ENCODE results near the gene MT2A.

Gene MT2A

GRCh38 chr16:56631197-56631596 lies 22.8 kb downstream of the MT2A start:
- Histone ChIP-seq H3K9me3 (replicated peaks in 1 of 11) (peaks cover 0 to 11% (median 6%) of the 10 kb centered on the region in 11 experiments; a peak in 11 of 22 replicates), H3K27ac (no peak overlapping the region), H3K4me1 (peaks cover 0 to 14% (median 4%) of the 10 kb centered on the region in 10 experiments; a peak in 5 of 20 replicates), H3K27me3 (peaks cover 100% of the 10 kb centered on the region in 11 experiments), H4K20me1 (peaks cover 0 to 56% (median 31%) of the 10 kb centered on the region in 11 experiments; a peak in 15 of 22 replicates), H3K36me3 (no peaks in the 10 kb centered on the region), H3K9ac (no peak overlapping the region), H3K4me3 (no peak overlapping the region), H3K4me2 (no peak overlapping the region)
- no peak; a peak in 1 of 22 replicates for TF ChIP-seq Cebpa-rat (IDR thresholded peaks at IDR 0.05)

DNA sequence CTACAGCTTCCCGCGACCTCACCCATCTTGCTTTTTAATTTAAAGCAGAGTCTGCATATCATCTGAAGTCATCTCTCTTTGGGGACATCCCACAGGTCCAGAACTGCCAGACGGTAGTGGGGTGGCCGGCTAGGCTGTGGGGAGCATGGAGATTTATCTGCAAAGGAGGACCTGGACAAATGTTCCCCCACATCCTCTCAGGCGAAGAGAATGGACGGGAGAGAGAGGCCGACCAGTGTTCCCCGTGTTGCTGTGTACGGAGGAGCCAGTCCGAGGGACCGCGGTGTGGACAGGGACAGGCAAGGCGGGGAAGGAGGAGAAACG lies 23.4 kb downstream of the MT2A start:
- Histone ChIP-seq H3K4me2 (0 out of 22 replicates have a peak overlapping the region, but pooled peaks of 1 of the 11 experiments have one; percentile 37), H3K4me1 (peaks cover 0 to 14% (median 4%) of the 10 kb centered on the region in 10 experiments; a peak in 5 of 20 replicates), H3K36me3 (no peaks in the 10 kb centered on the region), H3K9me3 (replicated peaks in 1 of 11) (peaks cover 0 to 11% (median 6%) of the 10 kb centered on the region in 11 experiments; a peak in 11 of 22 replicates), H4K20me1 (peaks cover 0 to 62% (median 37%) of the 10 kb centered on the region in 11 experiments; a peak in 15 of 22 replicates), H3K4me3 (peak overlapping the region in 1 of 10 experiments; percentile 18; a peak in 1 of 20 replicates), H3K27me3 (peaks cover 100% of the 10 kb centered on the region in 11 experiments), H3K9ac (no peak overlapping the region), H3K27ac (no peak overlapping the region)
- no peak for TF ChIP-seq Cebpa-rat (IDR thresholded peaks at IDR 0.05)

DNA sequence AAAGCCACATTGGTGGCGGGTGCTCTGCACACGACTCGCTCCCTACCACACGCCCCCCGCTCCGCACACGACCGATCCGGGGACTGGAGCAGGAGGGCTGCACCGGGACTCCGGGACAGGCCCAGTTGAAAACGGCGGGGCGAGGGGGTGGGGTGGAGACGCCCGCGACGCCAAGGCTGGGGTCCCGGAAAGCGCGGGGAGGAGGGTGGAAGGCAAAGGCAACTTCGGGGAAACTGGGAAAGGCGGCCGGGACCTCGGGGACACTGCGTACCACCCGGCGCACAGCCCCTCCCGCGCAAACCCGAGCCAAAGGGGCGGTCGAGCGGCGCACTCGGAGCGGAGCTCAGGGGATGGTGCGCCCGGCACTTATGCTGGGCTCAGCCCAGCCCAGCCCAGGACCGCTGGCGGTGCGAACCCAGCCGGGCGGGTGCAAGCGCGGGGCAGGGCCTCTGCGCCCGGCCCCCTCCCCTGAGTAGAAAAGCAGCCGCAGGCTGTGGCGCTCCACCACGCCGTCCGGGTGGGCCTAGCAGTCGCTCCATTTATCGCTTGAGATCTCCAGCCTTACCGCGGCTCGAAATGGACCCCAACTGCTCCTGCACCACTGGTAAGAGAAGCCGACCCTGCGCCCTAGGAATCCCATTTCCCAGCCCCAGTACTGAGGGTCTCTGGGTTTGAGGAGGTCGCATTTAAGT lies 23.9 kb downstream of the MT2A start, which contains the start of gene MT1M:
Gene MT1M (plus strand): TSS at position 504 of the 692 bp plus-strand sequence. CDS start 73 bp downstream, at position 577.
- Histone ChIP-seq H3K27ac (no peak within 1 kb of the TSS), H3K36me3 (no peaks in the 10 kb centered on the region), H3K4me3 (peak within 1 kb of the TSS in 2 of 10 experiments; percentile 18; a peak in 2 of 20 replicates), H3K9ac (no peak within 1 kb of the TSS), H3K4me2 (peak within 1 kb of the TSS in 5 of 11 experiments; percentile 5 to 55 (median 18); a peak in 6 of 22 replicates), H3K27me3 (peaks cover 100% of the 10 kb centered on the region in 11 experiments), H3K9me3 (replicated peaks in 1 of 11) (peaks cover 0 to 11% (median 6%) of the 10 kb centered on the region in 11 experiments; a peak in 12 of 22 replicates), H4K20me1 (peaks cover 0 to 63% (median 38%) of the 10 kb centered on the region in 11 experiments; a peak in 15 of 22 replicates), H3K4me1 (peaks cover 0 to 14% (median 4%) of the 10 kb centered on the region in 10 experiments; a peak in 5 of 20 replicates)
- no peak for TF ChIP-seq Cebpa-rat (IDR thresholded peaks at IDR 0.05)

GRCh38 chr16:56632848-56633365 lies 24.5 kb downstream of the MT2A start:
- Histone ChIP-seq H3K36me3 (no peaks in the 10 kb centered on the region), H3K4me2 (no peak overlapping the region; a peak in 1 of 22 replicates), H3K4me3 (no peak overlapping the region), H3K27ac (no peak overlapping the region), H3K27me3 (peaks cover 100% of the 10 kb centered on the region in 11 experiments), H4K20me1 (peaks cover 0 to 63% (median 42%) of the 10 kb centered on the region in 11 experiments; a peak in 15 of 22 replicates), H3K9ac (no peak overlapping the region), H3K4me1 (peaks cover 0 to 14% (median 4%) of the 10 kb centered on the region in 10 experiments; a peak in 5 of 20 replicates), H3K9me3 (replicated peaks in 1 of 11) (peaks cover 0 to 16% (median 7%) of the 10 kb centered on the region in 11 experiments; a peak in 16 of 22 replicates)
- no peak for TF ChIP-seq Cebpa-rat (IDR thresholded peaks at IDR 0.05)

DNA sequence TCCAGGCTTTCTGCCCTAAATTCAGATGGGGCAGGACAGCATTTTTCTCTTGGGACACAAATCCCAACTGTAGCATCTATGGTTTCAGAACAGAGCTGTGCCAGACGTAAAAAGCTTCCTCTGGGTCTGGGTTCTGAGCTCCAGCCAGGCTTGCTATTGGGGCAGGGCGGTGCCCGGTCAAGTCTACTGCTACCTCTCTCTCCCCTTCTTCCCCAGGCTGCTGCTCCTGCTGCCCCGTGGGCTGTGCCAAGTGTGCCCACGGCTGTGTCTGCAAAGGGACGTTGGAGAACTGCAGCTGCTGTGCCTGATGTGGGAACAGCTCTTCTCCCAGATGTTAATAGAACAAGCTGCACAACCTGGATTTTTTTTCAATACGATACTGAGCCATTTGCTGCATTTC lies 25.2 kb downstream of the MT2A start:
- Histone ChIP-seq H3K4me3 (no peak overlapping the region), H3K27ac (no peak overlapping the region), H3K9ac (no peak overlapping the region), H3K27me3 (peaks cover 100% of the 10 kb centered on the region in 11 experiments), H3K4me1 (peaks cover 0 to 14% (median 4%) of the 10 kb centered on the region in 10 experiments; a peak in 5 of 20 replicates), H3K36me3 (no peaks in the 10 kb centered on the region), H3K4me2 (no peak overlapping the region), H4K20me1 (peaks cover 0 to 69% (median 48%) of the 10 kb centered on the region in 11 experiments; a peak in 15 of 22 replicates), H3K9me3 (replicated peaks in 1 of 11) (peaks cover 4 to 23% (median 13%) of the 10 kb centered on the region in 11 experiments; a peak in 18 of 22 replicates)
- TF ChIP-seq Cebpa-rat (IDR thresholded peaks at IDR 0.05), result no peak

DNA sequence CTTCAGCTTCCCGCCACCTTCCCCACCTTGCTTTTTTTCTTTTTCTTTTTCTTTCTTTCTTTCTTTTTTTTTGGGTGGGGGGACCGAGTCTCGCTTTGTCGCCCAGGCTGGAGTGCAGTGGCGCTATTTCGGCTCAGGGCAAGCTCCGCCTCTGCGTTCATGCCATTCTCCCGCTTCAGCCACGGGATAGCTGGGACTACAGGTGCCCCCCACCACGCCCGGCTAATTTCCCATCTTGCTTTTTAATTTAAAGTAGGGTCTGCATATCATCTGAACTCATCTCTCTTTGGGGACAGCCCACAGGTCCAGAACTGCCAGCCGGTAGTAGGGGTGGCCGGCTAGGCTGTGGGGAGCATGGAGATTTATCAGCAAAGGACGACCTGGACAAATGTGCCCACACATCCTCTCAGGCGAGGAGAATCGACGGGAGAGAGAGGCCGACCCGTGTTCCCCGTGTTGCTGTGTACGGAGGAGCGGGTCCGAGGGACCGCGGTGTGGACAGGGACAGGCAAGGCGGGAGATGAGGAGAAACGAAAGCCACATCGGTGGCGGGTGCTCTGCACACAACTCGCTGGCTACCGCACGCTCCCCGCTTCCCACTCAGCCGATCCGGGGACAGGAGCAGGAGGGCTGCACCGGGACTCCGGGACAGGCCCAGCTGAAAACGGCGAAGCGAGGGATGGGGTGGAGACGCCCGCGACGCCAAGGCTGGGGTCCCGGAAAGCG lies 26.5 kb downstream of the MT2A start:
- H3K36me3 ChIP-seq, result no peaks in the 10 kb centered on the region
- H3K9ac ChIP-seq, result no peak overlapping the region
- H4K20me1 ChIP-seq, result peaks cover 0 to 64% (median 41%) of the 10 kb centered on the region in 11 experiments; a peak in 15 of 22 replicates
- no peak for TF ChIP-seq Cebpa-rat (IDR thresholded peaks at IDR 0.05)
- peaks cover 100% of the 10 kb centered on the region in 11 experiments for H3K27me3 ChIP-seq
- peaks cover 5 to 28% (median 17%) of the 10 kb centered on the region in 11 experiments; a peak in 18 of 22 replicates for H3K9me3 ChIP-seq (replicated peaks in 1 of 11)
- H3K4me1 ChIP-seq, result peaks cover 0 to 10% (median 4%) of the 10 kb centered on the region in 10 experiments; a peak in 5 of 20 replicates
- no peak overlapping the region for H3K27ac ChIP-seq
- peak overlapping the region in 1 of 11 experiments; percentile 9; a peak in 1 of 22 replicates for H3K4me2 ChIP-seq
- H3K4me3 ChIP-seq, result peak overlapping the region in 1 of 10 experiments; percentile 7; a peak in 2 of 20 replicates

GRCh38 chr16:56635441-56635967 lies 27.1 kb downstream of the MT2A start:
- Histone ChIP-seq H3K4me3 (peak overlapping the region in 1 of 10 experiments; percentile 7; a peak in 2 of 20 replicates), H3K4me2 (no peak overlapping the region), H4K20me1 (peaks cover 0 to 63% (median 39%) of the 10 kb centered on the region in 11 experiments; a peak in 15 of 22 replicates), H3K9me3 (replicated peaks in 1 of 11) (peaks cover 5 to 28% (median 17%) of the 10 kb centered on the region in 11 experiments; a peak in 18 of 22 replicates), H3K9ac (no peak overlapping the region), H3K36me3 (no peaks in the 10 kb centered on the region), H3K4me1 (peaks cover 0 to 6% (median 4%) of the 10 kb centered on the region in 10 experiments; a peak in 5 of 20 replicates), H3K27me3 (peaks cover 100% of the 10 kb centered on the region in 11 experiments), H3K27ac (no peak overlapping the region)
- no peak for TF ChIP-seq Cebpa-rat (IDR thresholded peaks at IDR 0.05)
